Measurements from ENCODE around the gene GRIP1. TPM values are rescaled to one million over a fixed set of nuclear protein-coding genes. Genes with fewer than 3 reads are reported as not detected.
A peak's percentile ranks its signal among the peaks of the same experiment; 100 is the strongest.

The GRIP1 gene
- total and polyA plus RNA-seq, 2 donors (not counting 1 experiment from before 2014, with no cell fraction given) = 0.12 TPM; not detected in 1

DNA sequence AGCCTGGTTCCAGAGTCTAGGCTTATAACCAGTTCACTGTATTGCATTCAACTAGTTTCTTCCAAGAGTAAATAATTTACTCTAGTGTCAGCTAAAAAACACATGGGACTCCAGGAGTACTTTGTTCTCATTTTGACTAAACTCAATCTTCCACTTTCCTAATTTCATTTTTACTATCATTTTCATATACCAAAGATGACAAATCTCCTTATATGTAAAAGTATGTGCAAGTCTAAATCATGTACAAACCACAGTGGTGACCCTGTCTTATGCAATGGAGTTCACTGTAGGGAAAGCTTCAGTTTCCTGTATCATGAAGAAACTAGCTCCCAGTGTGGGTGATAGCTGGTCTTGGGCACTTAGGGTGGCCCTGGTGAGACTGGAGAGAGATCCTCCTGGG lies 225.0 kb downstream of the GRIP1 start:
- Histone ChIP-seq H3K27ac (ENCODE audit: insufficient read depth, low read length) (no peak overlapping the region), H3K9ac (ENCODE audit: insufficient read depth, low read length) (no peak overlapping the region), H3K27me3 (ENCODE audit: control insufficient read depth, insufficient read depth, low read length) (no peaks in the 10 kb centered on the region), H3K36me3 (ENCODE audit: control insufficient read depth, insufficient read depth, low read length) (no peaks in the 10 kb centered on the region), H4K20me1 (ENCODE audit: control insufficient read depth, extremely low read depth, insufficient read depth, low read length) (no peaks in the 10 kb centered on the region), H3K4me1 (ENCODE audit: control insufficient read depth, extremely low read depth, insufficient read depth, low read length) (no peaks in the 10 kb centered on the region), H2AFZ (ENCODE audit: low read length) (no peak overlapping the region), H3K4me2 (ENCODE audit: extremely low read depth, insufficient read depth, low read length) (no peak overlapping the region), H3K9me3 (ENCODE audit: control insufficient read depth, insufficient read depth, low read depth, low read length) (no peaks in the 10 kb centered on the region), H3K79me2 (ENCODE audit: control insufficient read depth, insufficient read depth, low read length) (no peaks in the 10 kb centered on the region), H3K4me3 (replicated peaks in 1 of 4; ENCODE audit: control extremely low read depth in 1 of 4, insufficient read depth in 1 of 4, low read depth in 3 of 4, low read length in 4 of 4) (no peak overlapping the region)
- DNase-seq (ENCODE audit: low read depth in 2 of 2) = peak in 1 of 2 donors; percentile 2
- TF ChIP-seq, protein P1, sequence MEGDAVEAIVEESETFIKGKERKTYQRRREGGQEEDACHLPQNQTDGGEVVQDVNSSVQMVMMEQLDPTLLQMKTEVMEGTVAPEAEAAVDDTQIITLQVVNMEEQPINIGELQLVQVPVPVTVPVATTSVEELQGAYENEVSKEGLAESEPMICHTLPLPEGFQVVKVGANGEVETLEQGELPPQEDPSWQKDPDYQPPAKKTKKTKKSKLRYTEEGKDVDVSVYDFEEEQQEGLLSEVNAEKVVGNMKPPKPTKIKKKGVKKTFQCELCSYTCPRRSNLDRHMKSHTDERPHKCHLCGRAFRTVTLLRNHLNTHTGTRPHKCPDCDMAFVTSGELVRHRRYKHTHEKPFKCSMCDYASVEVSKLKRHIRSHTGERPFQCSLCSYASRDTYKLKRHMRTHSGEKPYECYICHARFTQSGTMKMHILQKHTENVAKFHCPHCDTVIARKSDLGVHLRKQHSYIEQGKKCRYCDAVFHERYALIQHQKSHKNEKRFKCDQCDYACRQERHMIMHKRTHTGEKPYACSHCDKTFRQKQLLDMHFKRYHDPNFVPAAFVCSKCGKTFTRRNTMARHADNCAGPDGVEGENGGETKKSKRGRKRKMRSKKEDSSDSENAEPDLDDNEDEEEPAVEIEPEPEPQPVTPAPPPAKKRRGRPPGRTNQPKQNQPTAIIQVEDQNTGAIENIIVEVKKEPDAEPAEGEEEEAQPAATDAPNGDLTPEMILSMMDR (conservative IDR thresholded peaks at IDR 0.05 in 1 of 2, IDR thresholded peaks at IDR 0.05 in 1 of 2; ENCODE audit: low read depth in 1 of 2, low read length in 2 of 2) = no peak
- TF ChIP-seq EZH2 (IDR thresholded peaks at IDR 0.05; ENCODE audit: low read length, missing control alignments) = no peak

DNA sequence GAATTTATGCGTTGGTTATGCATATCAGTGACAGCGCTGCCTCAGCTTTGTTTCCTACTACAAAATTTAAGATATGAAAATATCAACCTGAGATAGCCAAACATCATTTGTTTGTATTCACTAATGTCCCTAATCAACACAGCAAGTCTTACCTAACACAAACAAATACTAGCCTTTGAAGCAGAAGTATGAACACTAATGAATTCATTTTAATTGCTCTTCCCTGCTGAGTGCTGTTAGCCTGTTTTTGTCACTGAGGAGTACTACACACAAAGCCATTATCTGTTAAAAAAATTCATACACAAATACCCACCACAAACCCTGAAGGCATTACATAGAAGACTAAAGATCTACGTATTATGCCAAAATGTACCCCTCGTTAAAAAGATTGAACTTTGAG lies 225.8 kb downstream of the GRIP1 start:
- Histone ChIP-seq H2AFZ (ENCODE audit: low read length) (no peak overlapping the region), H4K20me1 (ENCODE audit: control insufficient read depth, extremely low read depth, insufficient read depth, low read length) (no peaks in the 10 kb centered on the region), H3K9me3 (ENCODE audit: control insufficient read depth, insufficient read depth, low read depth, low read length) (no peaks in the 10 kb centered on the region), H3K79me2 (ENCODE audit: control insufficient read depth, insufficient read depth, low read length) (no peaks in the 10 kb centered on the region), H3K4me2 (ENCODE audit: extremely low read depth, insufficient read depth, low read length) (no peak overlapping the region), H3K9ac (ENCODE audit: insufficient read depth, low read length) (no peak overlapping the region), H3K36me3 (ENCODE audit: control insufficient read depth, insufficient read depth, low read length) (no peaks in the 10 kb centered on the region), H3K4me1 (ENCODE audit: control insufficient read depth, extremely low read depth, insufficient read depth, low read length) (no peaks in the 10 kb centered on the region), H3K4me3 (replicated peaks in 1 of 4; ENCODE audit: control extremely low read depth in 1 of 4, insufficient read depth in 1 of 4, low read depth in 3 of 4, low read length in 4 of 4) (no peak overlapping the region), H3K27me3 (ENCODE audit: control insufficient read depth, insufficient read depth, low read length) (no peaks in the 10 kb centered on the region), H3K27ac (ENCODE audit: insufficient read depth, low read length) (no peak overlapping the region)
- TF ChIP-seq, protein P1 (conservative IDR thresholded peaks at IDR 0.05 in 1 of 2, IDR thresholded peaks at IDR 0.05 in 1 of 2; ENCODE audit: low read depth in 1 of 2, low read length in 2 of 2) = no peak
- TF ChIP-seq EZH2 (IDR thresholded peaks at IDR 0.05; ENCODE audit: low read length, missing control alignments) = no peak
- DNase-seq (ENCODE audit: low read depth in 2 of 2) = no peak

DNA sequence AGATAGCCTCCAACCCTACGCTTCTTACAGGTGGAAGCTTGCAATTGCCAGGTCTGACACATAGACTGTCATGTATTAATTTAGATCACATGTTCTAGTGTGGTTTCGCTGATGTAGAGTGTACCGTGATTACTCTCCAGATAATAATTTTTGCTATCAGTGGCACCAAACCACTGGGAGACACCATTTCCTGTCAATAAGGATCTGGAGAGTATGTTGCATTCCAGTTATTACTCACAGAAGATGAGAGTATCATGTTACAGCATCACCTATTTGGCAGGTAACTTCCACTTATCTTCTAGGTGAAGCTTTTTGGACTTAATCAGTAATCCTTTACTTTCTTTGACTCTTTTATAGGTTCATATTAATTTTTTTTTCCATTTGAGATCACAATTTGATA lies 229.3 kb downstream of the GRIP1 start:
- H3K27ac ChIP-seq (ENCODE audit: insufficient read depth, low read length) = no peak overlapping the region
- no peaks in the 10 kb centered on the region for H3K27me3 ChIP-seq (ENCODE audit: control insufficient read depth, insufficient read depth, low read length)
- no peak overlapping the region for H2AFZ ChIP-seq (ENCODE audit: low read length)
- no peaks in the 10 kb centered on the region for H4K20me1 ChIP-seq (ENCODE audit: control insufficient read depth, extremely low read depth, insufficient read depth, low read length)
- H3K9ac ChIP-seq (ENCODE audit: insufficient read depth, low read length) = no peak overlapping the region
- H3K4me2 ChIP-seq (ENCODE audit: extremely low read depth, insufficient read depth, low read length) = no peak overlapping the region
- no peaks in the 10 kb centered on the region for H3K4me1 ChIP-seq (ENCODE audit: control insufficient read depth, extremely low read depth, insufficient read depth, low read length)
- no peaks in the 10 kb centered on the region for H3K36me3 ChIP-seq (ENCODE audit: control insufficient read depth, insufficient read depth, low read length)
- TF ChIP-seq EZH2 (IDR thresholded peaks at IDR 0.05; ENCODE audit: low read length, missing control alignments) = no peak
- TF ChIP-seq, protein P1 (conservative IDR thresholded peaks at IDR 0.05 in 1 of 2, IDR thresholded peaks at IDR 0.05 in 1 of 2; ENCODE audit: low read depth in 1 of 2, low read length in 2 of 2) = no peak
- no peak overlapping the region for H3K4me3 ChIP-seq (replicated peaks in 1 of 4; ENCODE audit: control extremely low read depth in 1 of 4, insufficient read depth in 1 of 4, low read depth in 3 of 4, low read length in 4 of 4)
- no peaks in the 10 kb centered on the region for H3K79me2 ChIP-seq (ENCODE audit: control insufficient read depth, insufficient read depth, low read length)
- H3K9me3 ChIP-seq (ENCODE audit: control insufficient read depth, insufficient read depth, low read depth, low read length) = no peaks in the 10 kb centered on the region
- no peak for DNase-seq (ENCODE audit: low read depth in 2 of 2)
